Astrocyte of the cerebellum (primary cell): Measurements from ENCODE around the gene RFTN2.
"Not testable (repeated sequence)": the region's sequence is repeated elsewhere in the genome, so short reads cannot be mapped to it uniquely, and the experiment has no call there.

Experiments used
- DNase-seq: peaks from one replicate; pipeline ENCODE4 v3.0.0-alpha.2; 2011; ENCODE audit warnings: low read depth
- H3K4me3 ChIP-seq: 2 replicates; pipeline ENCODE4 v1.5.1; 2011; ENCODE audit warnings: mild to moderate bottlenecking, low read depth, low read length, moderate library complexity
- CTCF ChIP-seq: IDR thresholded peaks from 2 replicates; pipeline ENCODE4 v1.5.1; 2012; ENCODE audit warnings: low read length, low read depth, moderate library complexity, mild to moderate bottlenecking; ENCODE audit errors: missing control alignments
- in situ Hi-C: cut with HindIII; loops from 2 replicates; pipeline ENCODE4 v1.10.0; 2017; ENCODE audit warnings: low sequenced_read_pairs

RFTN2 gene

DNA sequence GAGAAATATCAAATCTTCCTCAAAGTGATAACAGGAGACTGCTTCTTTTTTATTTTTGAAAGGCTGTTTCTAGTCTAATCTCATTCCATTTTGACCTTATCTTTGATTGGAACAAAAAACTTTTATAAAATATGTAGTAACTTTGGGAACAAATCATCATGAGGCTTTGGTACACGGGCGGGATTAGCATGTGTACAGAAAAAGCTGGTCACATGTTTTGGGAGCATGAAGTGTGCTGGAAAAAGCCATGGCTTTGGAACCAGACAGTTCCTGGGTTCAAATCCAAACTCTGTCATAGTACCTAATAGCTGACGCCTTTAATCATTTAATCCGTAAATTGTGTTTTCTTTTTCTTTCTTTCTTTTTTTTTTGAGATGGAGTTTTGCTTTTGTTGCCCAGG lies 78.2 kb downstream of the RFTN2 start:
- in situ Hi-C loops, result no loop called here
- no peak overlapping the region for H3K4me3 ChIP-seq
- TF ChIP-seq CTCF, result no peak
- no peak for DNase-seq

GRCh38 chr2:197596766-197597165 lies 78.6 kb downstream of the RFTN2 start:
- TF ChIP-seq CTCF, result no peak
- in situ Hi-C loops, result no loop called here
- no peak for DNase-seq
- no peak overlapping the region for H3K4me3 ChIP-seq

DNA sequence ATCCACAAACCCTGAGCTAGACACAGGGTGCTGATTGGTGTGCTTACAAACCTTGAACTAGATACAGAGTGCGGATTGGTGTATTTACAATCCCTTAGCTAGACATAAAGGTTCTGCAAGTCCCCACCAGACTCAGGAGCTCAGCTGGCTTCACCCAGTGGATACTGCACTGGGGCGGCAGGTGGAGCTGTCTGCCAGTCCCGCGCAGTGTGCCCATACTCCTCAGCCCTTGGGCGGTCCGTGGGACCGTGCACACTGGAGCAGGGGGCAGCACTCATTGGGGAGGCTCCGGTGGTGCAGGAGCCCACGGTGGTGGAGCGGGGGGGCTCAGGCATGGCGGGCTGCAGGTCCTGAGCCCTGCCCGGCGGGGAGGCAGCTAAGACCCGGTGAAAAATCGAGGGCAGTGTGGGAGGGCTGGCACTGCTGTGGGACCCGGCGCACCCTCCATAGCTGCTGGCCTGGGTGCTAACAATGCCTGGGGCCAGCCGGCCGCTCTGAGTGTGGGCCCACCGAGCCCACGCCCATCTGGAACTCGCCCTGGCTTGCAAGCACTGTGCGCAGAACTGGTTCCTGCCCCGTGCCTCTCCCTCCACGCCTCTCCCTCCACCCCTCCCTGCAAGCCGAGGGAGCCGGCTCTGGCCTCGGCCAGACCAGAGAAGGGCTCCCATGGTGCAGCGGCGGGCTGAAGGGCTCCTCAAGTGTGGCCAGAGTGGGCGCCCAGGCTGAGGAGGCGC lies 83.9 kb downstream of the RFTN2 start:
- in situ Hi-C loops, result no loop called here
- no peak for DNase-seq
- no peak overlapping the region for H3K4me3 ChIP-seq
- no peak for TF ChIP-seq CTCF

GRCh38 chr2:197587255-197587654 lies 88.1 kb downstream of the RFTN2 start:
- H3K4me3 ChIP-seq, in situ Hi-C loops: not testable (repeated sequence)

GRCh38 chr2:197580166-197580565 lies 95.2 kb downstream of the RFTN2 start:
- DNase-seq, in situ Hi-C loops, H3K4me3 ChIP-seq: not testable (repeated sequence)

More at GRCh38 chr2:197587255-197587654, 88.1 kb downstream of the RFTN2 start:
- DNase-seq, result not testable (repeated sequence)

DNA sequence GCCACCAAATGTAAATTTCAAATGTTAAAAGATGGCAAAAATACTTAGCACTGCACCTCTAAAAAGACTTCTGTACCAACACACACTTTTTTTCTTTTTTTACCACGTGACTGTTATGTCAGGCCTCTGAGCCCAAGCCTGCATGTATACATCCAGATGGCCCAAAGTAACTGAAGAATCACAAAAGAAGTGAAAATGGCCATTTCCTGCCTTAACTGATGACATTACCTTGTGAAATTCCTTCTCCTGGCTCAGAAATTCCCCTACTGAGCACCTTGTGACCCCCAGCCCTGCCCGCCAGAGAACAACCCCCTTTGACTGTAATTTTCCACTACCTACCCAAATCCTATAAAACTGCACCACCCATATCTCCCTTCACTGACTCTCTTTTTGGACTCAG lies 97.1 kb downstream of the RFTN2 start:
- H3K4me3 ChIP-seq, DNase-seq, in situ Hi-C loops: not testable (repeated sequence)

- no peak for DNase-seq
- H3K4me3 ChIP-seq, result no peak overlapping the region
- in situ Hi-C loops, result no loop called here
- TF ChIP-seq CTCF, result no peak
Observed at GRCh38 chr2:197577446-197577845, 97.9 kb downstream of the RFTN2 start.

- in situ Hi-C loops, result no loop called here
- no peak for TF ChIP-seq CTCF
- peak; percentile 34 for DNase-seq
- H3K4me3 ChIP-seq, result no peak overlapping the region
Observed at GRCh38 chr2:197576631-197577030, 98.8 kb downstream of the RFTN2 start.
